OCI-LY1 (cell line): ENCODE data around the gene FARSA.

Source experiments
- H2AFZ ChIP-seq: fragments of 200-600 bp; sonication (generic), shearing (Covaris generic); 2 replicates; pipeline ENCODE4 v1.6.0; 2014; ENCODE audit warnings: antibody characterized with exemption, mild to moderate bottlenecking, low read length
- H3F3A ChIP-seq: fragments of 200-600 bp; sonication (generic), shearing (Covaris generic); 2 replicates; pipeline ENCODE4 v1.6.0; 2014; ENCODE audit warnings: mild to moderate bottlenecking, antibody characterized with exemption, low read length, moderate library complexity; ENCODE audit not compliant: insufficient read depth
- H3K27ac ChIP-seq: fragments of 200-600 bp; sonication (generic); 2 replicates; pipeline ENCODE4 v1.5.1; 2014; ENCODE audit warnings: low read length, mixed run types, mild to moderate bottlenecking, low read depth; ENCODE audit not compliant: poor library complexity, severe bottlenecking
- H3K27me3 ChIP-seq: fragments of 200-600 bp; sonication (generic); 2 replicates; pipeline ENCODE4 v1.6.0; 2014; ENCODE audit warnings: antibody characterized with exemption, mild to moderate bottlenecking, low read length, moderate library complexity; ENCODE audit not compliant: insufficient read depth
- H3K36me3 ChIP-seq: fragments of 200-600 bp; sonication (generic); 2 replicates; pipeline ENCODE4 v1.6.1; 2014; ENCODE audit warnings: mild to moderate bottlenecking, antibody characterized with exemption, low read length, moderate library complexity, mixed read lengths; ENCODE audit not compliant: insufficient read depth
- H3K4me1 ChIP-seq: fragments of 200-600 bp; sonication (generic); 2 replicates; pipeline ENCODE4 v1.5.1; 2014; ENCODE audit warnings: mild to moderate bottlenecking, low read length, moderate library complexity; ENCODE audit not compliant: insufficient read depth, severe bottlenecking
- H3K4me2 ChIP-seq: fragments of 200-600 bp; sonication (generic), shearing (Covaris generic); 2 replicates; pipeline ENCODE4 v1.6.1; 2014; ENCODE audit warnings: low read length
- H3K4me3 ChIP-seq: fragments of 200-600 bp; sonication (generic); 2 replicates; pipeline ENCODE4 v1.5.1; 2014; ENCODE audit warnings: low read length, low read depth, mild to moderate bottlenecking, mixed read lengths; ENCODE audit not compliant: poor library complexity, severe bottlenecking
- H3K79me2 ChIP-seq: fragments of 200-600 bp; shearing (Covaris generic); 2 replicates; pipeline ENCODE4 v1.6.1; 2016; ENCODE audit warnings: mixed run types, low read length, mixed read lengths; ENCODE audit not compliant: insufficient read depth
- H3K9ac ChIP-seq: fragments of 200-600 bp; sonication (generic), shearing (Covaris generic); 2 replicates; pipeline ENCODE4 v1.6.1; 2014; ENCODE audit warnings: mild to moderate bottlenecking, low read length, mixed read lengths
- H3K9me2 ChIP-seq: fragments of 200-600 bp; sonication (generic), shearing (Covaris generic); 2 replicates; pipeline ENCODE4 v1.6.1; 2014; ENCODE audit warnings: low read depth, mild to moderate bottlenecking, low read length, mixed read lengths
- H3K9me3 ChIP-seq: fragments of 200-600 bp; shearing (Covaris generic); 2 replicates; pipeline ENCODE4 v1.6.1; 2014; ENCODE audit warnings: low read length, mixed read lengths
- H4K20me1 ChIP-seq: fragments of 200-600 bp; sonication (generic), shearing (Covaris generic); 2 replicates; pipeline ENCODE4 v1.6.0; 2016; ENCODE audit warnings: mild to moderate bottlenecking, low read length; ENCODE audit not compliant: insufficient read depth
- CTCF ChIP-seq: fragments of 200-600 bp; sonication (generic), shearing (Covaris generic); IDR thresholded peaks from 2 replicates; pipeline ENCODE4 v1.5.1; 2017; ENCODE audit warnings: mild to moderate bottlenecking, antibody characterized with exemption, low read length, moderate library complexity, mixed read lengths
- EZH2 ChIP-seq: fragments of 200-600 bp; sonication (generic), shearing (Covaris generic); IDR thresholded peaks from 2 replicates; pipeline ENCODE4 v1.8.0; 2017; ENCODE audit warnings: borderline replicate concordance, mixed run types, mild to moderate bottlenecking, antibody characterized with exemption, low read length, moderate library complexity, mixed read lengths

FARSA gene

DNA sequence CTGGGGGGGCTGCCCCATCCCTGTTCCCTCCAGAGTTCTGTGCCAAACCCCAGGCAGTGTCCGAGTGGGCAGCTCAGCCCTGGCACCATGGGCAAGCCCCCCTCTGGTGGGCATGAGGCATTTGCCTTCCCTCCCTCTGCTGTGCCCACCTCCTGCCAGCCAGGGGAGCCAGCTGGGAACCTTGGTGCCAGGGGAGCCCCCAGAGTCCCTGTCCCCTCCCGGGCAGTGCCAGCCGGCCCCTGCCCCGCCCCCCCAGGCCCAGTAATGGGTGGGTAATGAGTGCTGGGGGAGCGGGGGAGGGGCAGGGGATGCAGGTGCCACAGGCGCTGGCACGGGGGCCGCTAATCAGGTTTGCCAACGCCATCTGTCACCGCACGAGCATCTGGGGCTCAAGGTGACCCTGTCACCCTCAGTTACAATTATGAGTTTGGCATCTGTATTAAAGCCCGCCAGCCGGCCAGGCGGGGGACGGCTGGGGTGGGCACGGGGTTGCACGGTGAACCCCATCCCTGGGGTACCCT is 41.8 kb upstream of the FARSA start:
- Histone ChIP-seq H3K4me1 (no peaks in the 10 kb centered on the region), H2AFZ (no peak overlapping the region)

DNA sequence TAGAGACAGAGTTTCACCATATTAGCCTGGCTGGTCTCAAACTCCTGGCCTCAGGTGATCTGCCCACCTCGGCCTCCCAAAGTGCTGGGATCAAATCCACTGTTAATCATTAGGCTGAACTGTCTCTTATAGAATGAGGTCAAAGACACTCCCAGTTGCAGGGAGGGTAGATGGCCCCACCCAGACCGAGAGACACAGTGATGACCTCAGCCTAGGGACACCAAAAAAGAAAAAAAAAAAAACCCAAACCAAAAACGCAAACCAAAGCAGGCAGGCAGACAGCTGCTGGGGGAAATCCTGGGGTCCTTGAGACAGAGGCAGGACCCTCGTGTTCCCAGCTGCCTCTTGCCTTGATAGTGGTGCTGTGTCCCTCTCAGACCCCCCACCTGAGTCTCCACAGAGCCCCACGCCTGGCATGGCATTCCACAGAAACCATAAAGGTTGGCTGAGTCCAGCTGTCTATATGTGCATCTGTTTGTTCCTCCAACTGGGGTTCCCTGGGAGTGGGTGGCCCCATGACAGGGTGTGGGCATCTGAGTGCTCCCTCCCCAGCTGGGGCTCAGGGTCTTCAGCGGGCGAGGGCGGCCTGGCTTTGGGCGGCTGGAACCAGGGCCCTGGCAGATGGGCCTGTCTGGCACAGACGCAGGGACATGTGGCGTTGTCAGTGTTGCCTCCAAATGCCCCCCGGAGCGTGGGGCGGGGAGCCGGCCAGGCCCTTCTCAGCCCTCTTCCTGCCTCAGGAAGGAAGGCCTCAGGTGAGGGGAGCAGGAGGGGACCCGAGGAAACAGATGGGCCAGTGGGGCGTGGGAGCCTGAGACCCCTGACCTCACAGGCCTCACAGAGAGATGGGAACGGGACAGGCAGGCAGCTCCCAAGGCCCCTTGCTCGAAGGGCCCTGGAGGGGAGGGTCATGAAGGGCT is 41.0 kb upstream of the FARSA start:
- no peak overlapping the region for H3K4me3 ChIP-seq
- no peaks in the 10 kb centered on the region for H3F3A ChIP-seq
- no peak overlapping the region for H3K4me2 ChIP-seq
- H3K4me1 ChIP-seq = no peaks in the 10 kb centered on the region
- H2AFZ ChIP-seq = no peak overlapping the region
- H4K20me1 ChIP-seq = no peaks in the 10 kb centered on the region
- H3K79me2 ChIP-seq = no peaks in the 10 kb centered on the region
- H3K9me3 ChIP-seq = no peaks in the 10 kb centered on the region
- peaks cover 10% of the 10 kb centered on the region; the same call in 1 of the 2 replicates for H3K27me3 ChIP-seq
- H3K9me2 ChIP-seq = no peaks in the 10 kb centered on the region
- H3K27ac ChIP-seq = no peak overlapping the region
- H3K36me3 ChIP-seq = no peaks in the 10 kb centered on the region
- H3K9ac ChIP-seq = no peak overlapping the region
- no peak for TF ChIP-seq EZH2
- no peak for TF ChIP-seq CTCF

More for the DNA sequence above, 41.8 kb upstream of the FARSA start:
- Histone ChIP-seq H3F3A (no peaks in the 10 kb centered on the region), H4K20me1 (no peaks in the 10 kb centered on the region), H3K27me3 (peaks cover 10% of the 10 kb centered on the region; the same call in 1 of the 2 replicates), H3K36me3 (no peaks in the 10 kb centered on the region), H3K27ac (no peak overlapping the region), H3K4me2 (no peak overlapping the region), H3K9me3 (no peaks in the 10 kb centered on the region), H3K4me3 (no peak overlapping the region), H3K79me2 (no peaks in the 10 kb centered on the region), H3K9me2 (no peaks in the 10 kb centered on the region), H3K9ac (no peak overlapping the region)
- no peak for TF ChIP-seq CTCF
- TF ChIP-seq EZH2 = no peak

DNA sequence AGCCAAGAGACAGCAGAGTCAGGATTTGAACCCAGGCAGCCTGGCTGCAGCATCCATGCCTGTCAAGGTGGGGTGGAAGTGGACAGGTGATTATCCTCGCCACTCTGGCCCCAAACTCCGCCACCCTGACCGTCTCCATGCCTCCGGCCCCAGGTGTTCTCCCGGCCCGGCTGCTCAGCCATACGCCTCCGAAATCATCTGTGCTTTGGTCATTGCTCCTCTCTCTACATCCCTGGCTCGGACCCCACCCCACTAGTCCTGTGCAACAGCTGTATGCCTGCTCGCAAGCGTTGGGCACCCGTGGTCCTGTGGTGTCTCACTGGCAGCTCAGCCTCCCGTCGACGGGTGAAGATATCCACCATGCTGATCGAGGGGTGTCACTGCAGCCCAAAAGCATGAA is 39.7 kb upstream of the FARSA start:
- Histone ChIP-seq H3K27ac (no peak overlapping the region), H3K79me2 (no peaks in the 10 kb centered on the region), H3K4me2 (no peak overlapping the region), H3F3A (no peaks in the 10 kb centered on the region), H3K9me2 (no peaks in the 10 kb centered on the region), H3K36me3 (no peaks in the 10 kb centered on the region), H3K27me3 (peaks cover 10% of the 10 kb centered on the region; the same call in 1 of the 2 replicates), H3K4me3 (no peak overlapping the region), H3K9ac (no peak overlapping the region), H2AFZ (no peak overlapping the region), H3K9me3 (no peaks in the 10 kb centered on the region), H4K20me1 (no peaks in the 10 kb centered on the region), H3K4me1 (no peaks in the 10 kb centered on the region)
- TF ChIP-seq EZH2 (no peak), CTCF (no peak)
